ENCODE results near the gene MRPL14. TPM values are rescaled to one million over a fixed set of nuclear protein-coding genes. Genes with fewer than 3 reads are reported as not detected.

The MRPL14 gene
- total and polyA plus RNA-seq, 9 of the 15 experiments (the other 6 are each of a cell fraction or from before 2014, with no cell fraction given): 126 to 424 (median 165) TPM

DNA sequence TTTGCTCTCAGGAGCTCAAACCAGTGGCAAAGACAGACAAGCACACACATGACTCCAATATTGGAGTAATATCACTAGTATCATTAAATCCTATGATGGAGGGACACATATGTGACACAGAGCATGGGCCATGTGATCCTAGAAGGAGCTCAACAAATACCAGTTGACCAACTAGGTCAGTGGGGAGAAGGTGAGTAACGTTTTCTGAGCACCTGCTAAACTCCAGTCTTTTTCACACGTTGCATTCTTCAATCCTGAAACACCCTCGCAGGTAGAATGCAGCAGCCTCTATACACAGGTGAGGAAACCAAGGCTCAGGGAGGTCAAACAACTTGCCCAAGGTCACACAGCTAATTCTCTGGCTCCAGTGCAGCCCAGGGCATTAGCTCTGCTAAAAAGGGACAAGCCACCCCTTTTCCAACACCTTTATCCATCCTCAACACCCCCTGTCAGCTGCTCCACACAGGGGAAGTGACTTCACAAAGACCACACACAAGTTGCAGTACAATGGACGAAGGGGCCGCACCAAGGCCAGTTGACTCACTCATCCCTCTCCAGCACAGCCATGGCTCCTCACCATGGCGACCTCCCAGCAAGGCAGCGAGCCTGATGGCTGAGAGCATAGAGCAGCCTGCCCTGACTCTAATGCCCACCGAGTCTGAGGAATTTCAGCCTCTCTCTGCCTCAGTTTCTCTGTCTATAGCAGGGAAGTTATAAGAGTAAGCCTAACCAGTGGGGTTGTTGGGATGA lies 35.8 kb upstream of the MRPL14 start:
- TF ChIP-seq ZNF766 (CRISPR knock-in tag; conservative IDR thresholded peaks at IDR 0.05) (no peak), DACH1 (IDR thresholded peaks at IDR 0.05; ENCODE audit: partially characterized antibody) (no peak), SP1 (CRISPR knock-in tag; IDR thresholded peaks at IDR 0.05) (no peak), NRF1 (conservative IDR thresholded peaks at IDR 0.05 in 1 of 2, IDR thresholded peaks at IDR 0.05 in 1 of 2) (no peak), ZFP36 (IDR thresholded peaks at IDR 0.05; ENCODE audit: low read depth, low read length, partially characterized antibody) (peak; percentile 5), YY1 (IDR thresholded peaks at IDR 0.05; ENCODE audit: borderline replicate concordance in 1 of 3, control insufficient read depth in 1 of 3, extremely low read depth in 1 of 3, insufficient read depth in 3 of 3, insufficient read length in 1 of 3, insufficient replicate concordance in 2 of 3, low read depth in 1 of 3, low read length in 2 of 3) (peak in 1 of 3 experiments; percentile 12), LARP7 (IDR thresholded peaks at IDR 0.05) (no peak)
- TF ChIP-seq, protein P1, sequence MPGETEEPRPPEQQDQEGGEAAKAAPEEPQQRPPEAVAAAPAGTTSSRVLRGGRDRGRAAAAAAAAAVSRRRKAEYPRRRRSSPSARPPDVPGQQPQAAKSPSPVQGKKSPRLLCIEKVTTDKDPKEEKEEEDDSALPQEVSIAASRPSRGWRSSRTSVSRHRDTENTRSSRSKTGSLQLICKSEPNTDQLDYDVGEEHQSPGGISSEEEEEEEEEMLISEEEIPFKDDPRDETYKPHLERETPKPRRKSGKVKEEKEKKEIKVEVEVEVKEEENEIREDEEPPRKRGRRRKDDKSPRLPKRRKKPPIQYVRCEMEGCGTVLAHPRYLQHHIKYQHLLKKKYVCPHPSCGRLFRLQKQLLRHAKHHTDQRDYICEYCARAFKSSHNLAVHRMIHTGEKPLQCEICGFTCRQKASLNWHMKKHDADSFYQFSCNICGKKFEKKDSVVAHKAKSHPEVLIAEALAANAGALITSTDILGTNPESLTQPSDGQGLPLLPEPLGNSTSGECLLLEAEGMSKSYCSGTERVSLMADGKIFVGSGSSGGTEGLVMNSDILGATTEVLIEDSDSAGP (CRISPR knock-in tag; IDR thresholded peaks at IDR 0.05): no peak
- TF ChIP-seq, protein P2, sequence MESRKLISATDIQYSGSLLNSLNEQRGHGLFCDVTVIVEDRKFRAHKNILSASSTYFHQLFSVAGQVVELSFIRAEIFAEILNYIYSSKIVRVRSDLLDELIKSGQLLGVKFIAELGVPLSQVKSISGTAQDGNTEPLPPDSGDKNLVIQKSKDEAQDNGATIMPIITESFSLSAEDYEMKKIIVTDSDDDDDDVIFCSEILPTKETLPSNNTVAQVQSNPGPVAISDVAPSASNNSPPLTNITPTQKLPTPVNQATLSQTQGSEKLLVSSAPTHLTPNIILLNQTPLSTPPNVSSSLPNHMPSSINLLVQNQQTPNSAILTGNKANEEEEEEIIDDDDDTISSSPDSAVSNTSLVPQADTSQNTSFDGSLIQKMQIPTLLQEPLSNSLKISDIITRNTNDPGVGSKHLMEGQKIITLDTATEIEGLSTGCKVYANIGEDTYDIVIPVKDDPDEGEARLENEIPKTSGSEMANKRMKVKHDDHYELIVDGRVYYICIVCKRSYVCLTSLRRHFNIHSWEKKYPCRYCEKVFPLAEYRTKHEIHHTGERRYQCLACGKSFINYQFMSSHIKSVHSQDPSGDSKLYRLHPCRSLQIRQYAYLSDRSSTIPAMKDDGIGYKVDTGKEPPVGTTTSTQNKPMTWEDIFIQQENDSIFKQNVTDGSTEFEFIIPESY (CRISPR knock-in tag; IDR thresholded peaks at IDR 0.05): no peak
- Histone ChIP-seq H2AFZ (ENCODE audit: low read depth, low read length) (no peak overlapping the region), H3K4me3 (no peak overlapping the region), H3K9ac (ENCODE audit: insufficient read depth in 1 of 2, low read depth in 2 of 2, low read length in 2 of 2) (peak overlapping the region in 1 of 2 experiments; percentile 14; a peak in 1 of 4 replicates), H4K20me1 (replicated peaks; ENCODE audit: control insufficient read depth, insufficient read depth, low read length) (no peaks in the 10 kb centered on the region), H3K79me2 (ENCODE audit: control insufficient read depth, insufficient read depth, low read length) (no peaks in the 10 kb centered on the region), H3K27ac (ENCODE audit: extremely low read depth, low read depth, low read length) (no peak overlapping the region), H3K36me3 (ENCODE audit: control insufficient read depth, insufficient read depth, low read length) (no peaks in the 10 kb centered on the region), H3K27me3 (ENCODE audit: control insufficient read depth in 2 of 2, insufficient read depth in 2 of 2, low read length in 2 of 2) (peaks cover 3 to 14% of the 10 kb centered on the region in 2 experiments; a peak in 3 of 5 replicates), H3K4me1 (replicated peaks in 1 of 2; ENCODE audit: control insufficient read depth in 2 of 2, insufficient read depth in 2 of 2, low read length in 2 of 2) (peaks cover 8 to 10% of the 10 kb centered on the region in 2 experiments; a peak in 4 of 5 replicates), H3K4me2 (ENCODE audit: insufficient read depth, low read length) (no peak overlapping the region), H3K9me1 (ENCODE audit: control insufficient read depth, insufficient read depth, low read length) (no peaks in the 10 kb centered on the region), H3K9me3 (replicated peaks; ENCODE audit: control insufficient read depth, insufficient read depth, low read depth, low read length) (no peaks in the 10 kb centered on the region)
- BruUV-seq (replicated peaks): no TSS peak
- no peak for ATAC-seq
- intact Hi-C loops (cut with micrococcal nuclease) (no loop called here), in situ Hi-C loops (cut with MboI) (no loop called here)
- no peak for FAIRE-seq
- DNase-seq (ENCODE audit: extremely low read depth in 1 of 4, low spot score in 3 of 4): no peak
- ChIA-PET CTCF (ENCODE audit: low intra/inter-chr PET ratio) (no interaction called here), POLR2A (interaction anchor here (0.6 to 2.1 kb wide), 6 partner anchors 10 to 172 kb away, joined by 3 to 13 read pairs (median 4); no protein-coding TSS in a partner anchor)
- 12% methylated on average over 8 of the region's 8 CpGs for WGBS (ENCODE audit: insufficient coverage, low coverage, missing lambda C conversion rate)

Measured in K562 (cell line).